Measurements from ENCODE around the gene KDM6B.

Gene KDM6B

GRCh38 chr17:7814969-7815368 is 19.0 kb upstream of the KDM6B start:
- DNase-seq (ENCODE audit: extremely low read depth, low read depth), result no peak
- TF ChIP-seq CTCF (IDR thresholded peaks at IDR 0.05; ENCODE audit: low read depth, low read length), result no peak

- TF ChIP-seq CTCF (IDR thresholded peaks at IDR 0.05; ENCODE audit: low read depth, low read length), result no peak
- DNase-seq (ENCODE audit: extremely low read depth, low read depth), result no peak
Observed at GRCh38 chr17:7816926-7817642, 16.9 kb upstream of the KDM6B start.

- DNase-seq (ENCODE audit: extremely low read depth, low read depth), result no peak
- TF ChIP-seq CTCF (IDR thresholded peaks at IDR 0.05; ENCODE audit: low read depth, low read length), result no peak
Observed at GRCh38 chr17:7817643-7817964, 16.4 kb upstream of the KDM6B start.

GRCh38 chr17:7818026-7818425 is 16.0 kb upstream of the KDM6B start:
- no peak for TF ChIP-seq CTCF (IDR thresholded peaks at IDR 0.05; ENCODE audit: low read depth, low read length)
- no peak for DNase-seq (ENCODE audit: extremely low read depth, low read depth)

- no peak for DNase-seq (ENCODE audit: extremely low read depth, low read depth)
- TF ChIP-seq CTCF (IDR thresholded peaks at IDR 0.05; ENCODE audit: low read depth, low read length), result no peak
Observed at GRCh38 chr17:7818746-7819645, 15.0 kb upstream of the KDM6B start.

GRCh38 chr17:7820231-7820630 is 13.8 kb upstream of the KDM6B start:
- no peak for TF ChIP-seq CTCF (IDR thresholded peaks at IDR 0.05; ENCODE audit: low read depth, low read length)
- no peak for DNase-seq (ENCODE audit: extremely low read depth, low read depth)

GRCh38 chr17:7822126-7822525 is 11.9 kb upstream of the KDM6B start:
- TF ChIP-seq CTCF (IDR thresholded peaks at IDR 0.05; ENCODE audit: low read depth, low read length), result no peak
- no peak for DNase-seq (ENCODE audit: extremely low read depth, low read depth)

Data from AG09319 (cell line).